WERI-Rb-1 (cell line): ENCODE results near the gene HDAC4.

Experiments
- DNase-seq: peaks from one replicate; pipeline ENCODE4 v3.0.0-alpha.2; 2020
- H3K27ac ChIP-seq: fragments of 250-450 bp; sonication (Bioruptor Pico); 2 replicates; pipeline ENCODE4 v1.5.1; 2020; ENCODE audit warnings: mild to moderate bottlenecking, moderate library complexity
- H3K27me3 ChIP-seq: fragments of 250-450 bp; sonication (Bioruptor Pico); 2 replicates; pipeline ENCODE4 v1.5.1; 2021; ENCODE audit warnings: mild to moderate bottlenecking, low read depth, moderate library complexity; ENCODE audit not compliant: insufficient read depth, severe bottlenecking
- H3K36me3 ChIP-seq: fragments of 250-450 bp; sonication (Bioruptor Pico); 2 replicates; pipeline ENCODE4 v1.5.1; 2020; ENCODE audit warnings: mild to moderate bottlenecking, moderate library complexity
- H3K4me3 ChIP-seq: 2 replicates; pipeline ENCODE4 v1.5.1; 2011; ENCODE audit warnings: low read depth, mild to moderate bottlenecking, control low read depth, low read length
- H3K9me3 ChIP-seq: fragments of 250-450 bp; sonication (Bioruptor Pico); 2 replicates; pipeline ENCODE4 v1.5.1; 2021; ENCODE audit warnings: mild to moderate bottlenecking, moderate library complexity; ENCODE audit not compliant: severe bottlenecking
- TF ChIP-seq, protein P1 (sequence below): IDR thresholded peaks from 2 replicates; pipeline ENCODE4 v1.5.1; 2011; ENCODE audit warnings: low read depth, mild to moderate bottlenecking, control low read depth, inconsistent platforms, low read length

HDAC4 gene

GRCh38 chr2:239370403-239370802, 30.4 kb downstream of the HDAC4 start:
- TF ChIP-seq, protein P1, sequence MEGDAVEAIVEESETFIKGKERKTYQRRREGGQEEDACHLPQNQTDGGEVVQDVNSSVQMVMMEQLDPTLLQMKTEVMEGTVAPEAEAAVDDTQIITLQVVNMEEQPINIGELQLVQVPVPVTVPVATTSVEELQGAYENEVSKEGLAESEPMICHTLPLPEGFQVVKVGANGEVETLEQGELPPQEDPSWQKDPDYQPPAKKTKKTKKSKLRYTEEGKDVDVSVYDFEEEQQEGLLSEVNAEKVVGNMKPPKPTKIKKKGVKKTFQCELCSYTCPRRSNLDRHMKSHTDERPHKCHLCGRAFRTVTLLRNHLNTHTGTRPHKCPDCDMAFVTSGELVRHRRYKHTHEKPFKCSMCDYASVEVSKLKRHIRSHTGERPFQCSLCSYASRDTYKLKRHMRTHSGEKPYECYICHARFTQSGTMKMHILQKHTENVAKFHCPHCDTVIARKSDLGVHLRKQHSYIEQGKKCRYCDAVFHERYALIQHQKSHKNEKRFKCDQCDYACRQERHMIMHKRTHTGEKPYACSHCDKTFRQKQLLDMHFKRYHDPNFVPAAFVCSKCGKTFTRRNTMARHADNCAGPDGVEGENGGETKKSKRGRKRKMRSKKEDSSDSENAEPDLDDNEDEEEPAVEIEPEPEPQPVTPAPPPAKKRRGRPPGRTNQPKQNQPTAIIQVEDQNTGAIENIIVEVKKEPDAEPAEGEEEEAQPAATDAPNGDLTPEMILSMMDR, result no peak
- H3K4me3 ChIP-seq, result no peak overlapping the region

GRCh38 chr2:239369631-239370161, 31.1 kb downstream of the HDAC4 start:
- TF ChIP-seq, protein P1, result no peak
- H3K27ac ChIP-seq, result no peak overlapping the region
- no peak for DNase-seq
- no peaks in the 10 kb centered on the region for H3K27me3 ChIP-seq
- H3K36me3 ChIP-seq, result no peaks in the 10 kb centered on the region
- H3K9me3 ChIP-seq, result no peaks in the 10 kb centered on the region
- H3K4me3 ChIP-seq, result no peak overlapping the region

More at GRCh38 chr2:239370403-239370802, 30.4 kb downstream of the HDAC4 start:
- Histone ChIP-seq H3K27me3 (no peaks in the 10 kb centered on the region), H3K27ac (no peak overlapping the region), H3K36me3 (no peaks in the 10 kb centered on the region), H3K9me3 (no peaks in the 10 kb centered on the region)
- DNase-seq, result no peak

- Histone ChIP-seq H3K9me3 (no peaks in the 10 kb centered on the region), H3K27ac (no peak overlapping the region), H3K4me3 (no peak overlapping the region), H3K27me3 (no peaks in the 10 kb centered on the region), H3K36me3 (no peaks in the 10 kb centered on the region)
- TF ChIP-seq, protein P1, result no peak
- no peak for DNase-seq
Measured at GRCh38 chr2:239368906-239369552, 31.8 kb downstream of the HDAC4 start.

- no peak overlapping the region for H3K27ac ChIP-seq
- no peak overlapping the region for H3K4me3 ChIP-seq
- H3K36me3 ChIP-seq, result no peaks in the 10 kb centered on the region
- TF ChIP-seq, protein P1, result no peak
- no peaks in the 10 kb centered on the region for H3K27me3 ChIP-seq
- DNase-seq, result no peak
- H3K9me3 ChIP-seq, result no peaks in the 10 kb centered on the region
Measured at GRCh38 chr2:239368321-239368720, 32.5 kb downstream of the HDAC4 start.

- no peaks in the 10 kb centered on the region for H3K27me3 ChIP-seq
- no peaks in the 10 kb centered on the region for H3K36me3 ChIP-seq
- H3K9me3 ChIP-seq, result no peaks in the 10 kb centered on the region
- DNase-seq, result no peak
- H3K27ac ChIP-seq, result no peak overlapping the region
- TF ChIP-seq, protein P1, result no peak
- no peak overlapping the region for H3K4me3 ChIP-seq
Measured at GRCh38 chr2:239366740-239367139, 34.1 kb downstream of the HDAC4 start.
